CD4-positive, alpha-beta T cell treated with Interleukin-15 for 1 hour (primary cell): ENCODE results near the gene OGDH.
"Not testable (repeated sequence)": the region's sequence is repeated elsewhere in the genome, so short reads cannot be mapped to it uniquely, and the experiment has no call there.

Experiments used
- DNase-seq: peaks from one replicate; pipeline ENCODE4 v3.0.0-alpha.2; 2020

The OGDH gene

GRCh38 chr7:44712012-44712411 is 105.6 kb downstream of the OGDH start:
- DNase-seq = no peak

GRCh38 chr7:44713141-44713540 is 106.7 kb downstream of the OGDH start:
- DNase-seq = no peak

DNA sequence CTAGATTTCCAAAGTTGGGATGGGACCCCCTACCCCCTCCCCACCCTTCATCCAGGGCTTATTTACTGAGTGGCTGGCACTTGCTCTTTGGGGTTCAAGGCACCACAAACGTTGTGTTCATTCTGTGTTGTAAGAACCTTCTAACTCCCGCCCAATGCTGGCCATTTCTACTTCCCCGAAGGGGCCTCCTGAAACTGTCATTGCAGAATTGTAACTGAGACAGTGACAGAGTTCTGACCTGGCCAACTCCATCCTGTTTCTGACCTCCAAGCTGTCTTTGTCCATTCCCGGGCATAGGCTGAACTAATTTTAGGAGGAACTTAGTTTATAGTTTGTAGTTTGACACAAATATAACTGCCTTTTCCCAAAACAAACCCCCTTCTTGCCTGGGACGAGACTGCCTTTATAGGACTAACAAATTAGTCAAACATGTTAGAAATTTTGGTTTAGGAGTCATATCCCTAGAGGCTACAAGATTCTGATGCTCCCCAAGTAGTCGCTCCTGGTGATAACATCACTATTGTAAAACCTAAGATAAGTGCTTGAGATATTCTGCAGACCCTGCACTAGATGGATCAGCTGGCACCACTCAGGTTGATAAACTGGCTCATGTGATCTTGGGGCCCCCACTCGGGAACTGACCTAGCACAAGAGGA is 107.4 kb downstream of the OGDH start:
- DNase-seq = no peak

DNA sequence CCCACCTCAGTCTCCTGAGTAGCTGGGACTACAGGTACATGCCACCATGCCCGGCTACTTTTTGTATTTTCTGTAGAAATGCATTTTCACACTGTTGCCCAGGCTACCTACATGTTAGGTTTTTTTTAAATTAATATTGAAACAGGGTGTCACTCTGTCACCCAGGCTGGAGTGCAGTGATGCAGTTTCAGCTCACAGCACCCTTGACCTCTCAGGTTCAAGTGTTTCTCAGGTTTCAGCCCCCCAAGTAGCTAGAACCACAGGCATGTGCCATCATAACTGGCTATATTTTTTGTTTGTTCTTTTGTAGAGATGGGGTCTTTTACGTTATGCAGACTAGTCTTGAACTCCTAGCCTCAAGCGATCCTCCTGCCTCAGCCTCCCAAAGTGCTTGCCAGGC is 109.8 kb downstream of the OGDH start:
- DNase-seq = no peak

DNA sequence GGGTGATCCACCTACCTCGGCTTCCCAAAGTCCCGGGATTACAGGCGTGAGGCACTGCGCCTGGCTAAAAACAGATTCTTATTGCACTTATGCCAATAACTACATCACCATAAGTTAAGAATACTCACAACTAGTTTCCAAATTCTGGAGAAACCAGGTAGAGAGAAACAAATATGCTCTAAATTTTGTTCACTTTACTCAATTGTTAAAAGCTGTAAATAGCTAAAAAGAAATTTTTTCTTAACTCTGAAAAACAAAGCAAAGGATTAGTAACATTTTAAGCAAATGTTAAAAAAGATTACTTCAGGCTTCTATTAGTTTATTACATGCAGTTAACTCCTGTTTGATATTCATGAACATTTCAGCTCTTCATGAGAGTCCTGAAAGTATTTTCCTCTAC is 113.9 kb downstream of the OGDH start:
- DNase-seq = no peak

- DNase-seq = no peak
Measured at GRCh38 chr7:44724276-44724675, 117.8 kb downstream of the OGDH start.

DNA sequence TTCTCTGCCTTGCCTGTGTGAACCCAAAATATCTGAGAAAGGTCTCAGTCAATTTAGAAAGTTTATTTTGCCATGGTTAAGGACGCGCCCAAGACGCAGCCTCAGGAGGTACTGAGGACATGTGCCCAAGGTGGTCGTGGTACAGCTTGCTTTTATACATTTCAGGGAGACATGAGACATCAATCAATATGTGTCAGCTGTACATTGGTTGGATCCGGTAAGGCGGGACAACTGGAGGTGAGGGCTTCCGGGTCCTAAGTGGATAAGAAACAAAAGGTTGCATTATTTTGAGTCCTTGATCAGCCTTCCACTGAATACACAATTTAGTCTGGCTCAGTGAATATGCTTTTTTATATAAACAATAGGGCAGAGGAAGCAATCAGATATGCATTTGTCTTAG is 119.8 kb downstream of the OGDH start:
- DNase-seq = not testable (repeated sequence)

DNA sequence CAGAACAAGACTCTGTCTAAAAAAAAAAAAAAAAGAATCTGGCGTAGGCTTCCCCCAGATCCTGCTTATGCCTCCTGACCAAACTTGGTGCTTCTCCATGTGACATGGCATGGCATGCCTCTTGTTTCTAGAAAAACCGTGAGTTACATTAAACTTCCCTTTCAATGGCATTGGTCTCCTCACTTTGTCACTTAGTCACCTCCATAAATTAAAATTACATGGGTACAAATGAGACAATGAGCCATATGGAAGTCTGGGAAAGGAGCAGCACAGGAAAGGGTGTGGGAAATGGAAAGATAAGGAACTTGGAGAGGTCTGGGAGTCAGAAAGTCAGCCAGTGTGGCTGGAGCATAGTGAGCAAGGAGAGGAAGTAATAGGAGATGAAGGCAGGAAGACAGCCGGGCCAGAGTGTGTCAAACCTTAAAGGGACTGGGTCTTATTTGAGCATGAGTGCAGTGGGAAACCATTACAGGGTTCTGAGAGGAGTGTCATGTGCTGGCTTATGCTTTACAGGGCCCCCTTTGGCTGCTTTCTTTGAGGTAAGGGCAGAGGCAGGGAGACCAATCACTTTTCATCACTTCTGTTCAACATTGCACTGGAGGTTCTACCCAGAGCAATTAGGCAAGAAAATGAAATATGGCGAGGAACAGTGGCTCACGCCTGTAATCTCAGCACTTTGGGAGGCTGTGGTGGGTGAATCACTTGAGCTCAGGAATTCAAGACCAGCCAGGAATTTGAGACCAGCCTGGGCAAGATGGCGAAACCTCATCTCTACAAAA is 120.9 kb downstream of the OGDH start:
- no peak for DNase-seq

GRCh38 chr7:44727937-44728262 is 121.5 kb downstream of the OGDH start:
- DNase-seq = no peak

DNA sequence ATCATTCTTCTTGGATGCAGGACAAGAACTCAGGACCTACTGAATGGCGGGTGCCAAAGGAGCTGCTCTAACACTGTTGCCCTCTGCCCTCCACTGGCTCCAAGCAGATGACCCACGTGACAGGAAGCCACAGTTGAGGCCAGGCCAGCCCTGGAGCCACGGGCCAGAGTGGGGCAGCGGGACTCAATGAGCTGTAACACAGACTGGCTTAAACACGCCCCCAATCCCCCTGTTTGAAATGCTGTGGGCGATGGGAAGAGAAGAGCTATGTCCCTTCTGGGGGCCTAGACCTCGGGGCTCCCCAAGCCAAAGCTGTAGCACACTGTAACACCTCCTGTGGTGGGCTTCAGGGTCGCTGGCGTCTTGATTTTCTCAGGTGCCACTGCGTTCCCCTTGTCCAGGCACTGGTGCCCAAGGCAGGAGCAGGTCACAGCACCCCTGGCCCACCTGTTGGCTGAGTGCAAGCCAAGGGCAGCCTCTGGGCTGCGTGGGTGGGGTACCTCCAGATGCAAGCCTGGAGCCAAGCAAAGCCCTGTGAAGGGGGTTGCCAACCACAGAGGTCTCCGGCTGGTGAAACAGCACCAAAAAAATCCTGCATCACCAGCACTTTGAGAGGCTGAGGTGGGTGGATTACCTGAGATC is 123.6 kb downstream of the OGDH start:
- no peak for DNase-seq

DNA sequence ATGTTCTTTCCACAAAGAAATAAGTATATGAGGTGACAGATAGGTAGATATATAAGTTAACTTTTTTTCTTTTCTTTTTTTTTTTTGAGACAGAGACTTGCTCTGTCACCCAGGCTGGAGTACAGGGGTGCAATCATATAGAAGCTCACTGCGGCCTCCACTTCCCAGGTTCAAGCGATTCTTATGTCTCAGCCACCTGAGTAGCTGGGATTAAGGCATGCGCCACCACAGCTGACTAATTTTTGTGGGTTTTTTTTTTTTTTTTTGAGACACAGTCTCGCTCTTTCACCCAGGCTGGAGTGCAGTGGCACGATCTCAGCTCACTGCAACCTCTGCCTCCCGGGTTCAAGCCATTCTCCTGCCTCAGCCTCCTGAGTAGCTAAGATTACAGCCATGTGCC is 126.5 kb downstream of the OGDH start:
- not testable (repeated sequence) for DNase-seq

GRCh38 chr7:44733708-44734481 is 127.5 kb downstream of the OGDH start:
- DNase-seq = no peak

DNA sequence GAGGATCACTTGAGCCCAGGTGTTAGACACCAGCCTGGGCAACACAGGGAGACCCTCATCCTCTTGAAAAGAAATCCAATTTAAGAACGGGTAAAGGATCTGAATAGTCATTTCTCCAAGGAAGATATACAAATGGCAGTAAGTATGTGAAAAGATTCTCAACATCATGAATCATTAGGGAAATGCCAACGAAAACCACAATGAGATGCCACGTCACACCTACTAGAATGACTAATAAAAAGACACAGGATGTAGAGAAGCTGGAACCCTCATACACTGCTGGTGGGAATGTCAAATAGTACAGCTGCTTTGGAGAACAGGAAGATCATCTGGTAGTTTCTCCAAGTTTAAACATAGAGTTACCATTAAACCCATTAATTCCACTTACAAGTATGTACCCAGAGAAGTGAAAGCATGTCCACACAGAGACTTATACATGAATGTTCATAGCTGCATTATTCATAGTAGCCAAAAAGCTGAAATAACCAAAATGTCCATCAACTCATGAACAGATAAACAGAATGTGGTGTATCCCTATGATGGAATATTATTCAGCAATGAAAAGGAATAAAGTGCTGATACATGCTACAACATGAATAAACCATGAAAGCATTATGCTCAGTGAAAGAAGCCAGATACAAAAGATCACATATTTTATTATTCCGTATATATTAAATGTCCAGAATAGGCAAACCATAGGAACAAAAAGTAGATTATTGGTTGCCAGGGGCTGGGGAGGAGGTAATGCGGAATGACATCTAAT is 129.2 kb downstream of the OGDH start:
- no peak for DNase-seq

DNA sequence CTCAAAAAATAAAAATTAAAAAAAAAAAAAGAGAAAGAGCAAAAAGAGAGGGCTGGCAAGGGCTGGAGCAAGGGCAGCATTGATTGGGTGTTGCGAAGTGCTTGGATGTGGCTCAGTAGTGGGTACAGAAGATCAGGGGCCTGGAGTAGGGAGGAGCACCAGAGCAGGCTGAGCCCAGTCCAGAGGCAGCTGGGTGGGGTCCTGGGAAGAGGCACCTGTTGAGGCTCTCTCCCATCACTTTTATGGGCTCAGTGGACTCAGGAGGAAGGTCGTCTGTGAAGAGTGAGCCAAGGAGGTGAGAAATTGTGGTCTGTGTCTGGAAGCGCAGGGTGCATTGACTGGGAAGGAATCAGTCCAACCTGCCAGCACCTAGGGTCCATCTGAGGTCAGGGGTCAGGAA is 130.5 kb downstream of the OGDH start:
- DNase-seq = no peak

GRCh38 chr7:44738051-44738723 is 131.8 kb downstream of the OGDH start:
- no peak for DNase-seq

DNA sequence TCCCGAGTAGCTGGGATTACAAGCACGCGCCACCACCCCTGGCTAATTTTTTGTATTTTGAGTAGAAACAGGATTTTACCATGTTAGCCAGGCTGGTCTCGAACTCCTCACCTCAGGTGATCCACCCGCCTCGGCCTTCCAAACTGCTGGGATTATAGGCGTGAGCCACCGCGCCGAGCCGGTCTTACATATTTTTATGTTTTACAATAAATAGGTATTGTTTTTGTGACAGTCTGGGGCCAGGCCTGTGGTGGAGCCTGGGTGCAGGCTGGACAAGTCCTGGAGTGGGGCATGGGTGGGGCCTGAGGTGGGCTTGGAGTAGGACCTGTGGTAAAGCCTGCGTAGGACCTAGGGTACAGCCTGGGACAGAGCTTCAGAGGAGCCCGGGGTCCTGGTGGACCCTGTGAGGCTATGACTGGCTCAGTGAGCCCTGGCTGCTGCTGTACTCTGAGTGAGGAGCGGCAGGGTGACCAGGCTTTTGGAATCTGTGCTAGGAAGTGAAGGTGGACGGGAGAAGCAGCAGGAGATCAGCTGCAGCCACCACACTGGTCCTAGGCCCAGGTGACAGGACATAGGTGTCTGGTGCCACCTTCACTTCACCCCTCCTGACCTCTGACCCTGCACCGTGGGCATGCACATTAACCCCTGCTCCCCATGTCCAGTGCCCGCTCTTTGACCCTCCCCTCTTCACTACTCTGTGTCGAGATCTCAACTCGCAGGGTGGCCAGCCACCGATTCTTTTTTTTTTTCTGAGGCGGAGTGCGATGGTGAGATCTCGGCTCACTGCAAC is 132.6 kb downstream of the OGDH start:
- DNase-seq = no peak

- DNase-seq = no peak
Measured at GRCh38 chr7:44740055-44740454, 133.6 kb downstream of the OGDH start.

- DNase-seq = no peak
Measured at GRCh38 chr7:44743750-44744149, 137.3 kb downstream of the OGDH start.

GRCh38 chr7:44748045-44748947 is 141.9 kb downstream of the OGDH start, which contains the start of gene ZMIZ2:
Gene ZMIZ2, plus strand, starts transcription at chr7:44748847. Its CDS starts 7,403 bp downstream, at chr7:44756250.
- DNase-seq = peak; percentile 91
